Ureter (tissue), 1 donor: ENCODE measurements around the gene PDCD11. TPM values are rescaled to one million over a fixed set of nuclear protein-coding genes. Genes with fewer than 3 reads are reported as not detected.

Source experiments
- DNase-seq: peaks from one replicate; pipeline ENCODE4 v3.0.0-alpha.2; 2020; ENCODE audit warnings: low spot score
- total RNA-seq: library from RNA; stranded (reverse); gene quantifications from one replicate; pipeline ENCODE4 v1.2.4, GENCODE V29; 2023
- donor health status: DM: yes; HTN: yes; CAD: no.

Gene PDCD11
- total RNA-seq, 1 donor from 2014 or later: 47.2 TPM

- peak; percentile 82 for DNase-seq
Measured at GRCh38 chr10:103451091-103451813, 54.8 kb downstream of the PDCD11 start.

DNA sequence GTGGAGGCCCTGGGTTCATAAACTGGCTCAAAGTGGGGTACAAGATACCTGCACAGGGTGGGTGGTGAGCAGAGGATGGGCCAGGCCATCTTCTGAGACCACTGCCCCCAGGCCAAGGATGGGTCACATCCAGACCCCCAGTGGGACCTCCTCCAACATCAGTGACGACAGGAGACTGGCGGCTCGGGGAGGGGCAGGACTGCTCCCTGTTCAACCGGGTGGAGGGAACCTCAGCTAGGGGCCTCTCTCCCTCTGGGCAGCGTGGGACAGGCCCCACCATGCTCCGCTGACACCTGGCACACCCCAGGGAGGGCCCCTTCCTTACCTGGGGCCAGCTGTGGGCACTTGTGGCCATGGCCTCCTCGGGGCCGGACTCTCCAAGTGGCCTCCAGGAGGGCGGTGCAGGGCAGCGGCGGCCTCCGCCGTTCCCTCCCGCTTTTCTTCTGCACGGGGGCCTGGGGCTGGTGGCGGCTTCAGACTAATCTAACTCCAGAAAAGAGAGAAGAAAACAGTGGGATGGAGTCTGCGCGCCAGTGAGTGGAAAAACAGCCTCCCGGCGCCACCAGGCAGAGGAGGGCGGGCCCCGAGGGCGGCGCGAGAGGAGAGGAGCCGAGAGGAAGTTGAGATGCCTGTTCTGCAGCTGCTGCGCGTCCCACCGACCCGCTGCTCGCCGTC is 55.5 kb downstream of the PDCD11 start, which contains the start of gene CALHM2:
CALHM2 (minus strand) TSS at position 540 of the 675 bp plus-strand sequence. CDS start 2,429 bp downstream, outside the sequence.
- peak; percentile 81 for DNase-seq

GRCh38 chr10:103452506-103453230 is 56.2 kb downstream of the PDCD11 start:
- DNase-seq: no peak

DNA sequence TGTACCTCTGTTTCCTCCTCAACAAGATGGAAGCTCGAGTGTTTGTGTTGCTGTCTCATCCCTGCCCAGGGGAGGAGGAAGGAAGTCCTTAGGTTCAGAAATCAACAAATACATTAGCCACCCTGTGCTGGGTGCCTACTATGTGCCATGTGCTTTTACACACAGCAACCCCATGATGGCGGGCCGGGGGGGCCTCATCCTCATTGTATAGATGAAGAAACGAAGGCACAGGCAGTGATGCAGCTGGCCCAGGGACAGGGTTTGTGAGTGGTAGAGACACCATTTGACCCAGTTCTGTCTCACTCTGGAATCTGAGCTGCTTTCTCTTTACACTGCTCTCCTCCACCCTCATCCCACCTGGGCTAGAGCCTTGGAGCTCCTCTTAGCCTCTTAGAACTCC is 57.6 kb downstream of the PDCD11 start:
- DNase-seq: no peak

GRCh38 chr10:103455235-103455634 is 58.8 kb downstream of the PDCD11 start:
- no peak for DNase-seq

GRCh38 chr10:103456074-103456660 is 59.7 kb downstream of the PDCD11 start:
- no peak for DNase-seq

DNA sequence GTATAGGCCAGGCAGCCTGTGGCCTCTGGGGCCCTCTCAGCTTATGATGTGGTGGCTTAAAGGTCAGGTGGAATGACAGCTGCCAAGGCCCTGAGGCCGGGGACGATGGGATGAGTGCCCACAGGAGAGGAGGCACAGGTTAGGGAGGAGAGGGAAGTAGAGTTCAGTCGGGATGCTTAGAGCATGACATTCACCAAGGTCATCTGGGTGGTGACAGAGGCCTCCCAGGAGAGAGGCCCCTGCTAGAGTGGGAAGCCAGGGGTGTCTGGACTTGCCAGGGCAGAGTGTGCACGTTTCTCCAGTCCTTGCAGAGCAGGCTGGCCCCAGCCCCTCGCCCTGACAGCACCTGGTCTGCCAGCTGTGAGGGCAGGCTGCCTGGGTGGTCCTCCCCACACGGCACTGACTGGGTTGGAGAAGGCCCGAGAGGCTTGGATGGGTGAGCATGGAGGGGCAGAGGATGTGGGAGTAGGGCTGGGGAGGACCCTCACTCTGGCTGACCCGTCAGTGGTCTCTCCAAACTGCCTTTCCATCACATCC is 60.8 kb downstream of the PDCD11 start:
- no peak for DNase-seq

GRCh38 chr10:103457896-103458583 is 61.6 kb downstream of the PDCD11 start:
- DNase-seq: no peak

DNA sequence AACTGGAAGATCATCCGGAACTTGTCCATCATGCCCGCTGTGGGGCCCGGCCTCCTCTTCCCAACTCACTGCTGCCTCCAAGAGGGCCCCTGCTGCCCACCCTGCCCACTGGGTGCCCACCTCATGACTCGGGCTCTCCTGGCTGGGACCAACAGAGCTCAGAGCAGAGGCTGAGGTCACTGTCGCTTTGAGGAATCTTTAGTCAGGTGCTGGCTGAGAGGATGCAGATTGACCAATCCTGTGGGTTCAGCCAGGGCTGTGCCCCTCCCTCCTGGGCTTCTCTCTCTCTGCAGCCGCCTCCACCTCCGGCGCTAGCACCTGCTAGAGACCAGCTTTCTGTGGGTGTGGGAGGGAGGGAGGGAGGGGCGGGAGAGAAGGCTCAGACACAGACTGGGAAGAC is 62.3 kb downstream of the PDCD11 start, which contains the start of gene CALHM1:
CALHM1 (minus strand) TSS at position 181 of the 400 bp plus-strand sequence; CDS start at position 32, 149 bp downstream.
- DNase-seq: no peak

GRCh38 chr10:103459615-103460014 is 63.2 kb downstream of the PDCD11 start:
- DNase-seq: no peak

- DNase-seq: no peak
Measured at GRCh38 chr10:103463499-103463898, 67.1 kb downstream of the PDCD11 start.

DNA sequence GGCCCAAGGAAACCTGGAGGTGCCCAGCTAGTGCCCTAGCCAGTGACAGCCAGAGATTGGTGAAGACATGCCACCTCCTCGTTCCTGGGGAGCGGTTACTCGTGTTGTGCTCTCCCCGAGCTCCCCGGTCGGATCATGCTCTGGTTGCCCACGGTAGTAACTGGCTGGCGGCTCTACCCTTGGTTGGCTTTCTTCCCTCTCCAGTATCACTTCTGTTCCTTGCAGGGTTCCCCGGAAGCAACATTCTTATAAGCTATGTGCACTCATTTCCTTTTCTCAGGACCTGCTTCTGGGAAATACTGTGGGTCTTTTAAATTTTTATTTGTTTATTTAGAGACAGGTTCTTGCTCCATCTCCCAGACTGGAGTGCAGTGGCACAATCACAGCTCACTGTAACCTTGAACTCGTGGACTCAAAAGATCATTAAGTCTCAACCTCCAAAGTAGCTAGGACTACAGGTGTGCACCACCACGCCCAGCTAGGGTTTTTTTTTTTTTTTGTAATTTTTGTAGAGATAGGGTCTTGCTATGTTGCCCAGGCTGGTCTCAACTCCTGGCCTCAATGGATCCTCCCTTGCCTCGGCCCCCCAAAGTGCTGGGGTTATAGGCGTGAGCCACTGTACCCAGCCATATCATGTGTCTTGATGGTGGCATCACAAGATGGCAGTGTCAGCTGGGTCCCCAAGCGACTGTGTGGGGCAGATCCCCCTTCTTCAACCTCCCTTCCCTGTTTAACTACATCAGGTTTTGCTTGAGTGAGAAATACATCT is 69.2 kb downstream of the PDCD11 start:
- no peak for DNase-seq

DNA sequence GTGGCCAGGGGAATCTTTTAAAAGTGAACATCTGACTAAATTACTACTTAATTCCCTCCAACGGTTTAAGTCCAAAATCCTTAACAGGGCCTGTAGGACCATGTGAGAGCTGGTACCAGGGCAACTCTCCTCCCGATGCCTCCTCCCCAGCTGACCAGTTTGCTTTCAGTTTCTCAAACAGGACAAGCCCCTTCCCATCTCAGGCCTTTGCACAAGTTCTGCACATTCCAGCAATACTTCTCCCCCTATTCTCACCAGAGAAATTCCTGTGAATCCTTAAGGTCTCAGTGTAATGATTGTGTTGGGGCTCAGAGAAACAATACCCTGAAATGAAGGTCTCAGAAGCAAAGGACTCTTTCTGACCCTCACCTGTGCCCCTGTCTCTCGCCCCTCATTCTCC is 70.3 kb downstream of the PDCD11 start:
- DNase-seq: no peak

GRCh38 chr10:103467406-103467805 is 71.0 kb downstream of the PDCD11 start:
- DNase-seq: no peak

- DNase-seq: no peak
Measured at GRCh38 chr10:103469201-103469600, 72.8 kb downstream of the PDCD11 start.

GRCh38 chr10:103470761-103471653 is 74.6 kb downstream of the PDCD11 start:
- peak; percentile 73 for DNase-seq

GRCh38 chr10:103472005-103472404 is 75.6 kb downstream of the PDCD11 start:
- DNase-seq: no peak

DNA sequence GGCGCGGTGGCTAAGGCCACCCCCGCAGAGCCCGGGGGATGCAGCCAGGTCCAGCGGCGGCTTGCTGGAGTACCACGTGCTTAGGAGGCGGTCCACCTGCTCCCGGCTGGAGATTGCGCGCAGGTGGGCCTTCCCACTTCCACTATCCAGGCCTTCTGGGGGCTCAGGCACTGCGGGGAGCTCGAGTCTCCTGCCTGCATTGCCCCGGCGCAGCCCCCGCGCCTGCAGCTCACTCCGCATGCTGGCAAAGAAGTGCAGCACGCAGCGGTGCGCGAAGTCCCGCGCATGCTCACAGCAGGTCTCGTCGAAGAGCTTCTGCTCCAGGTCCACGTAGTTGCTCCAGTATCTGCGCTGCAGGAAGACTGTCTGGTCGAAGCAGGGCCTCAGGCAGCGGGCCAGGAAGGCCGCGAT is 76.8 kb downstream of the PDCD11 start:
- no peak for DNase-seq

DNA sequence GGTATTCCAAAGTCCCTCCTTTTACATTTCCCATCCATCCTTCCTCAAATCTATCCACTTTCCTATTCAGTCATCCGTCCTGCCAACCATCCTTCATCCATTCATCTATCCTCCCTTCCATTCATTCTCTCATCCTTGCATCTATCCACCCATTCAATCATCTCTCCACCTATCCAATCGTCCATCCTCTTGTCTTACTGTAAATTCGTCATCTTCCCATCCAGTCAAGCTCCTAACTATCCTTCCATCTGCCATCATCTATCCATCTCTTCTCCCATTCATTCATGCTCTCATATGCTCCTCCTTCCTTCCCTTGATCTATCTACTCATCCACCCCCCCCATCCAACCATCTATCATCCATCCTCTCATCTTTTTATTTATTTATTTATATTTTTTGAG is 77.7 kb downstream of the PDCD11 start:
- DNase-seq: no peak
